Hippocampal formation (tissue), 2 donors: Measurements from ENCODE around the gene NCR3LG1.

Experiments
- DNase-seq, 2 donors: peaks; one replicate each; lab custom pipeline; 2025; lab: John Stamatoyannopoulos, UW

The NCR3LG1 gene

GRCh38 chr11:17351510-17352176 is at the start of gene NCR3LG1:
NCR3LG1 (plus strand) TSS chr11:17351800; CDS start chr11:17351970, 170 bp downstream.
- DNase-seq: peak in 1 of 2 donors; percentile 47

- DNase-seq: no peak
These were observed 38.0 kb upstream of the NCR3LG1 start for GRCh38 chr11:17313349-17314231.

GRCh38 chr11:17314232-17314547 is 37.4 kb upstream of the NCR3LG1 start:
- no peak for DNase-seq

- DNase-seq: no peak
These were observed 36.6 kb upstream of the NCR3LG1 start for GRCh38 chr11:17314904-17315426.

GRCh38 chr11:17328871-17329494 is 22.6 kb upstream of the NCR3LG1 start:
- no peak for DNase-seq

GRCh38 chr11:17331669-17332068 is 19.9 kb upstream of the NCR3LG1 start:
- no peak for DNase-seq

- DNase-seq: no peak
These were observed 17.6 kb upstream of the NCR3LG1 start for GRCh38 chr11:17333799-17334586.

GRCh38 chr11:17343257-17343656 is 8.3 kb upstream of the NCR3LG1 start:
- DNase-seq: no peak

GRCh38 chr11:17343907-17344306 is 7.7 kb upstream of the NCR3LG1 start:
- DNase-seq: no peak

GRCh38 chr11:17347676-17348075 is 3.9 kb upstream of the NCR3LG1 start:
- no peak for DNase-seq

GRCh38 chr11:17350455-17351171 is 987 bp upstream of the NCR3LG1 start:
- no peak for DNase-seq

- DNase-seq: no peak
These were observed 459 bp upstream of the NCR3LG1 start for GRCh38 chr11:17351172-17351509.

GRCh38 chr11:17352950-17353820 is 1.6 kb downstream of the NCR3LG1 start:
- peak; percentile 55 to 57 for DNase-seq

- DNase-seq: no peak
These were observed 2.4 kb downstream of the NCR3LG1 start for GRCh38 chr11:17353821-17354600.

- DNase-seq: peak; percentile 8 to 9
These were observed 3.0 kb downstream of the NCR3LG1 start for GRCh38 chr11:17354601-17354991.

- no peak for DNase-seq
These were observed 14.9 kb downstream of the NCR3LG1 start for GRCh38 chr11:17366495-17366894.

GRCh38 chr11:17368551-17368950 is 17.0 kb downstream of the NCR3LG1 start:
- no peak for DNase-seq

- no peak for DNase-seq
These were observed 17.5 kb downstream of the NCR3LG1 start for GRCh38 chr11:17369094-17369493.

- no peak for DNase-seq
These were observed 18.2 kb downstream of the NCR3LG1 start for GRCh38 chr11:17369684-17370243.
